Right hindlimb (tissue), 1 donor: ENCODE results near the gene CLIP2.
"Not testable (repeated sequence)": the region's sequence is repeated elsewhere in the genome, so short reads cannot be mapped to it uniquely, and the experiment has no call there.

ENCODE experiments used
- DNase-seq: peaks from one replicate; pipeline ENCODE4 v3.0.0-alpha.2; 2018

Gene CLIP2

GRCh38 chr7:74376256-74377036 is 87.2 kb downstream of the CLIP2 start:
- no peak for DNase-seq

- DNase-seq = no peak
These were observed 90.7 kb downstream of the CLIP2 start for GRCh38 chr7:74379938-74380337.

- no peak for DNase-seq
These were observed 91.5 kb downstream of the CLIP2 start for GRCh38 chr7:74380720-74381119.

GRCh38 chr7:74384086-74384485 is 94.9 kb downstream of the CLIP2 start:
- not testable (repeated sequence) for DNase-seq

GRCh38 chr7:74384854-74385253 is 95.6 kb downstream of the CLIP2 start:
- not testable (repeated sequence) for DNase-seq

- DNase-seq = no peak
These were observed 98.4 kb downstream of the CLIP2 start for GRCh38 chr7:74387606-74388005.

- DNase-seq = no peak
These were observed 99.7 kb downstream of the CLIP2 start for GRCh38 chr7:74388880-74389415.

- peak; percentile 63 for DNase-seq
These were observed 104.5 kb downstream of the CLIP2 start for GRCh38 chr7:74393722-74394121.

- DNase-seq = peak; percentile 63
These were observed 105.4 kb downstream of the CLIP2 start for GRCh38 chr7:74394601-74395000.

GRCh38 chr7:74395745-74396311 is 106.6 kb downstream of the CLIP2 start:
- DNase-seq = no peak

GRCh38 chr7:74396993-74397392 is 107.8 kb downstream of the CLIP2 start:
- no peak for DNase-seq

- no peak for DNase-seq
These were observed 109.2 kb downstream of the CLIP2 start for GRCh38 chr7:74398426-74398825.

GRCh38 chr7:74399006-74399405 is 109.8 kb downstream of the CLIP2 start:
- no peak for DNase-seq

- DNase-seq = no peak
These were observed 111.4 kb downstream of the CLIP2 start for GRCh38 chr7:74400420-74401136.

- DNase-seq = peak; percentile 67
These were observed 112.1 kb downstream of the CLIP2 start for GRCh38 chr7:74401137-74401859.

- not testable (repeated sequence) for DNase-seq
These were observed 113.5 kb downstream of the CLIP2 start for GRCh38 chr7:74402668-74403067.

- no peak for DNase-seq
These were observed 114.5 kb downstream of the CLIP2 start for GRCh38 chr7:74403521-74404387.

GRCh38 chr7:74404388-74404700 is 115.1 kb downstream of the CLIP2 start:
- no peak for DNase-seq

- no peak for DNase-seq
These were observed 115.5 kb downstream of the CLIP2 start for GRCh38 chr7:74404741-74405140.

GRCh38 chr7:74405191-74405898 is 116.1 kb downstream of the CLIP2 start:
- no peak for DNase-seq

- no peak for DNase-seq
These were observed 116.8 kb downstream of the CLIP2 start for GRCh38 chr7:74405899-74406512.
